Glomerular visceral epithelial cell (primary cell): ENCODE measurements around the gene KNSTRN.

Experiments used
- DNase-seq: peaks from one replicate; pipeline ENCODE4 v3.0.0-alpha.2; 2016; ENCODE audit errors: extremely low spot score

The KNSTRN gene

GRCh38 chr15:40435023-40435709, 52.6 kb downstream of the KNSTRN start:
- no peak for DNase-seq

- no peak for DNase-seq
Measured at GRCh38 chr15:40435710-40436089, 53.2 kb downstream of the KNSTRN start.

GRCh38 chr15:40436116-40436891, 53.8 kb downstream of the KNSTRN start:
- no peak for DNase-seq

GRCh38 chr15:40436892-40437751, 54.6 kb downstream of the KNSTRN start:
- DNase-seq: no peak

GRCh38 chr15:40437752-40438687, 55.5 kb downstream of the KNSTRN start:
- DNase-seq: no peak

GRCh38 chr15:40438712-40439111, 56.2 kb downstream of the KNSTRN start:
- no peak for DNase-seq

- DNase-seq: no peak
Measured at GRCh38 chr15:40439461-40439959, 57.0 kb downstream of the KNSTRN start.

- peak; percentile 43 for DNase-seq
Measured at GRCh38 chr15:40439960-40440742, 57.6 kb downstream of the KNSTRN start.

- DNase-seq: peak; percentile 95
Measured at GRCh38 chr15:40440743-40441564, 58.4 kb downstream of the KNSTRN start, which contains the start of gene BAHD1. Gene BAHD1, plus strand, starts transcription at chr15:40440953. Its CDS starts 17,512 bp downstream, at chr15:40458465.

GRCh38 chr15:40441565-40442531, 59.3 kb downstream of the KNSTRN start:
- DNase-seq: no peak

GRCh38 chr15:40443255-40443654, 60.7 kb downstream of the KNSTRN start:
- no peak for DNase-seq

- DNase-seq: no peak
Measured at GRCh38 chr15:40443846-40444245, 61.3 kb downstream of the KNSTRN start.
